SH-SY5Y (cell line): ENCODE results near the gene MRGPRE.

Experiments used
- GATA2 ChIP-seq: IDR thresholded peaks from 2 replicates; pipeline ENCODE4 v1.6.1; 2011; ENCODE audit warnings: mild to moderate bottlenecking, low read depth, low read length
- GATA3 ChIP-seq: IDR thresholded peaks from 2 replicates; pipeline ENCODE4 v1.6.1; 2011; ENCODE audit warnings: low read depth, mild to moderate bottlenecking, low read length, moderate library complexity

The MRGPRE gene

DNA sequence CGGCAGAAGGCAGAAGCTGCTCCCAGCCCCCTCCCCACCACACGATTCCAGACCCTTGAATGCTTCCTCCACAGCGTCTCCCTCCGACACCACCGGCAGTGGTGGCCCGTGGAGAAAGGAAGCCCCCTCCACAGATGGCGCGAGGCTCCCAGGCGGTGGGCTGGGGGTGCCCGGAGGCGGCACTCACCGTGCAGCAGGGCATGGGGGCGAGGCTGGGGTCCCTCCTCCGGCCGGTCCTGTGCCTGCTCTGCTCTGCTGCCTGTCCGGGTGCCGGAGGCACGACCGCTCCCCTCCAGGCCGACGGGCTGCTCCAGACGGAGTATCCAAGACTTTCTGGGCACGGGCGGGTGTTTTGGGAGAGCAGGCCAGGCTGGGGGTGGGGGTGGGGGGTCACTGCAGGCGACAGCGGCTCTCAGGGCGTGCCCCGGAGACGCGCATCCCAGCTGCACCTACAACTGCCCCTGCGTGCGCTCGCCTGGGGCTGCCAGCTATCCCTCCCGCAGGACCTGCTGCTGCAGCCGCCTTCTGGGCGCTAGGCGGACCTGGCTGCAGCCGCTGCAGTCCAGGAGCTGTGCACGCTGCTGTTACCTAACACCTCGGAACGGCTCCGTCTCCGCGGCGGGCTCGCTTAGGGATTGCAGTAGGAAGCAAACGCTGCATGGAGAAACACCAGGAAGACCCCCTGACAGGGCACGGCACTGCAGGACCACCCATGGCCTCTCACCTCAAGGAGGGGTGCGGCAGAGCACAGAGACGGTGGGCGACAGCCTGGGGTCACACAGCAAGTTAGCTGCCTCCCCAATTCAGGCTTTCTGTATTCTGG lies 28.8 kb downstream of the MRGPRE start:
- TF ChIP-seq GATA3 (no peak), GATA2 (no peak)

DNA sequence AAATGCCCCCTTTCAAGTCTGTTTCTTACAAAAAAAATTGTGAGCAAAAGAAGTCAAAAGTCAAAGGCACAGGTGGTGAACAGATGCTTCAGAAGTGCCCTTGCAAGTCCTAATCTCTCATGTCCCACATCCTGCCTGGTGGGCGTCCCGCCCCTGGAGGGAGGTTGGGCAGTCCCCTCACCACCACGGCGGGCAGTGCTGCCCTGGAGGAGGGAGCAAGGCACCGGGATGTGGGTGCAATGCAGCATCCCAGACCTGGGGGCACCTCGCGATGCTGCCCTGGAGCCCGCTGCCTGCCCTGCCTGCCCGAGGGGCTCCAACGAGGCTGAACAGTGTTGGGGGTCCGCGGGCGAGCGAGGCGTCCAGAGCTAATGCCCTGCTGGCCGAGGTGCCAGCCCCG lies 29.5 kb downstream of the MRGPRE start:
- TF ChIP-seq GATA2, result no peak
- no peak for TF ChIP-seq GATA3

DNA sequence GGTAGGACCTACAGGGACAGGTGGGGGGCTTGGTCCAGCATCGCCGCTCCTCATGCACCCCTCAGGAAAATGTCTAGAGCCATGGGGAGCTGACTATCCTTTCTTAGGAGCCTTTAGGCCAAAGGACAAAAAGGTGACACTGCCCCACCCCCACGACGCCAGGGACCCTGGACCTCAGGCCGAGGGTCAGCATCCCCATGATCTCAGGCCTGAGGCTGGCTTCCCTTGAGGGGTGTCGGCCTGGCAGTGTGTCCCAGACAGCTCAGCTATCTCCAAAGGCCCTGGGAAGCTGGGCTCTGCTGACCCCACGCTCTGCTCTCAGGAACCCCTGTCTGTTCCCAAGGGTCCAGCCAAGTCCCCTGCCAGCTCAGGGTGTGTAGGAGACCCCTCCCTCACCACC lies 29.9 kb downstream of the MRGPRE start:
- no peak for TF ChIP-seq GATA3

DNA sequence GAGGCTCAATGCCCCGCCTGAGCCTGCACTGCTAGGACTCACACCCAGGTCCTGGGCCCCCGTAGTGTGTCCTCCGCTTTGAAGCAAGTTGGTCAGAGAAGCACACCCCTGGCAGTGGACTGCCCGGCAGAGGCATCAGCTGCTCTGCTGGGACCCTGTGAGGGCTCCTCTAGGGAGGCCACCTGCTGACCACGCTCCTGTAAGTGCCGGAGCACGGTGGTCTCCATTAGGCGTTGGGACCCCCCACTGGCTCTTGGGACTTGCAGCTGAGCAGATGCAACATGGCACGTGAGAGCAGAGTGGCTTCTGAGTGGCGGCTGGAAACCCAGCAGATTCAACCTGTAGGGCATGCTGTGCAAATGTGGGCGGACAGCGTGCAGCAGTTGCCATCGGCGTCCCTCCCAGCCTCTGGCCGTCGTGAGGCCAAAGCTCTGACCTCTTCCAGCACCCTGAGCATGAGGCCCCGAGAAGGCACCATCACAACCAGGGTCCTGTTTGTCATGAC lies 30.5 kb downstream of the MRGPRE start:
- TF ChIP-seq GATA2 (no peak), GATA3 (no peak)

DNA sequence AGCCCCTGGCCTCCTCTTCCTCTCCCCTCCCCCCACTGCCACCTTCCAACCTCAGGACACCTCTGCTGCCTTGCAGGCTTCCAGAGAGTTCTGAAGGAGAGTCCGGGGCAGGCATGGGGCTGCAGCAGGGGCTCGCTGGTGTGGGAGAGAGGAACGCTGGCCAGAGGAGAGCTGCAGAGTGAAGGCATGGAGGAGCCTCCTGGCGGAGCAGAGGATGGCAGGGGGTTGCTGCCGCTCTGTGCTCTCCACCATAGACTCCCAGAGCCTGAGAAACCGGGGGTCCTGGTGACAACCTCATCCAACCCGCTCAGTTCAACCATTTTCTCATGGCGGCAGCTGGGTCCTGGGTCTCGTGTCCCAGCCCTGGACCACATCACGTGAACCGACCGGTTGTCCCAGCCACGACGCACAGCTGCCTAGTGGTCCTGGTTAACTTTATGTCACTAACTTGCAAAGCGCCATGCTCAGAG lies 31.1 kb downstream of the MRGPRE start:
- TF ChIP-seq GATA2 (no peak), GATA3 (no peak)

DNA sequence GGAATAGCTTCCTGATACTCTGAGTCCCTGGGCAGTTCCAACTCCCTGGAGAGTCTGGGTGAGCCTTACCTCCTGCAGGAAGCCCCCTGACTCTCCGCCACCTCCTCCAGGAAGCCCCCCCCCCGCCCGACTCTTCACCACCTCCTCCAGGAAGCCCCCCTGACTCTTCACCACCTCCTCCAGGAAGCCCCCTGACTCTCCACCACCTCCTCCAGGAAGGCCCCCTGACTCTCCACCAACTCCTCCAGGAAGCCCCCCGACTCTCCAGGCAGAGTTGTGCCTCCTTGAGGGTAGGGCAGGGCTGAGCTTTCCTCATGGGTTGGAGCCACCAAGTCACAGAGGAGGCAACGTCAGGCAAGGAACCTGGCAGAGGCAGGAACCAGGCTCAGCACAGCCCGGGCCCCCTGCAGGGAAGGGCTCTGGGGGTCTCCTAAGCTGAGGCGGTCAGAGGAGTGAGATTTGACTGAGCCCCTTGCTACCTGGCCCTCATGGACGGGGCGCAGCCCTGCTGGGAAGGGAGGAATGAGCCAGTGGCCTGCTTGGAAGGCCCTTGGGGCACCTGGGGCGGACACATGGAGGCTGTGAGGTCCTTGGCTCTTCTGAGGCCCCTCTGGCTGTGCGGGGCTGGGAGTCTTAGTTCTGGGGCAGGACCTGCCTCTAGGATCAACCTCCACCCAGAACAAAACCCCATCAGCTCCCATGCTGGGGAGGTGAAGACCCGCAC lies 31.7 kb downstream of the MRGPRE start:
- TF ChIP-seq GATA3 (no peak), GATA2 (no peak)

DNA sequence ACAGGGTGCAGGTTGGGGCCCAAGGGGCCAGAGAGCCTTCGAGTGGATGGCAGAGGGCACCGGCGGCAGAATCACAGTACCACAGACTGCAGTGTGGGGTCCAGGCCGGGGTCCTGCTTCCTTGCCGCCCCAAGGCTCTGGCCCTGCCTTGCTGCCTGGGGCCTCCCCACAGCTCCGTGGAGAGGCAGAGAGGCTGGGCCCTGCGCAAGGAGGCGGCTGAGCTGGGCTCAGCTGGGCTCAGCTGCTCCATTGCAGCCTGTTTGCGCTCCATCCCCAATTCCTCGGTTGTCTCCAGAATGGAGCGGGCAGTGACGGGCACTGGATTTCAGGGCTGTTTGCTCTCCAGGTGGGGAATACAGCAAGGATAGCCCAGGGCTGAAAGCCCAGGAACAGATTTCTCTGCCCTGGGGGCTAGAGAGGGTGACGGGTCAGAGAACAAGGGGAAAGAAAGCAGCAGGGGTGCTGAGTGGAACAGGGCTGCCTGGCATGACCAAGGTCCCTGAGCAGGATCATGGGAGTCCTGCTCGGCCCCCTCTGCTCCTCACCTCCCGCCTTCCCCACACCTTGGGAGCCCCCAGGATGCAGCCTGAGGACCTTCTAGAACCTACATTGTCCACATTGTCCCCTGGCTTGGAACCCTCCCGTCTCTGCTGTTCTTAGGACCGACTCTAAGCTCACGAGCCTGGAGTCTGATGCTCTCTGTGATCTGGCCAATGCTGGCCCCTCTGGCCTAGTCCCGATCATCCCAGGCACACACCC lies 32.5 kb downstream of the MRGPRE start:
- TF ChIP-seq GATA2, result no peak
- no peak for TF ChIP-seq GATA3

DNA sequence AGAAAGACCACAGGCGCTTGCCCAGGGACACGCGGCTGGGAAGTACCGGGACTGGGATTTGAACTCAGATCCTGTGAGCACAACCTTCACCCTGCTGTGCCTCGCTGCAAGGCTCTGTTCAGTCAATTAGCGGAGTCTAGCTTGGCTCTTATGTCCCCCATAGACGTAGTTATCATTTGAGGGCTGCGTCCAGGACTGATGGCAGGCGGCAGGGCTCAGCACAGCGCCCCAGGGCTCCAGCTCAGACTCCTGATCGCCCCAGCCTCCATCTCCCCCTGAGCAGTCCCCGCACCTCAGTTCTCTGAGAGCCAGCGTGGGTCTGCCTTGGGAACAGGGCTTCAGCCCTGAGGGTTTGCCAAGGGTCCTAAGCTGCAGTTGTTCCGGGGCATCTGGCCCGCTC lies 33.4 kb downstream of the MRGPRE start:
- TF ChIP-seq GATA2 (no peak), GATA3 (no peak)

DNA sequence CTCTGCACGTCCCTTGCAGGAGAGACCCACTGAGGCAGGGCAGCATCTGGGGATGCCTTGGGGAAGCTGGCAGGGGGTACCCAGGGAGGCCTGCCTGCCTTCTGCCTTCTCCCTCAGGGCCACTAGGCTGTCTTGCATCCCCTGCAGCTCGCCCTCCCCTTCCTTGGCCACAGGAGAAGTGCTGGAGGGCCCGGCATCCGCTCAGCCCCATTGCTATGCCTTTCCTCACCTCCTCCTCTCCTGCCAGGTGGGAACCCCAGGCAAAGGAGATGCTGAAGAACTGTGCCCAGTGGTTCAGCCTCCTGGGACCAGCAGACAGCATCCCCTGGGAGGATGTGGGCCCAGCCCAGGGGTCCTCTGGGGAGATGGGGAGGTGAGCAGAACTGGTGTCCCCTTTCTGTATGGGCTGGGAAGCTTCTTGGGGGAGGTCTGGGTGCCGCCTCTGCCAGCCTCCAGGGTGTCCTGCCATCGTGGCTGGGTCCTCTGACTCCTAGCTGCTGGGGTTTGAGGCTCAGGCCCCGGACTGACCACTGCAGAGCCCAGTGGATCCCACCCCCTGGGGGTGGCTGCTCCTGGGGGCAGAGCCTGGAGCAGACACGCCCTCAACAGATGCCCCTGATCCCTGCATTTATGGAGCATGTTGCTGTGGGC lies 34.2 kb downstream of the MRGPRE start:
- TF ChIP-seq GATA2, result no peak
- TF ChIP-seq GATA3, result no peak

DNA sequence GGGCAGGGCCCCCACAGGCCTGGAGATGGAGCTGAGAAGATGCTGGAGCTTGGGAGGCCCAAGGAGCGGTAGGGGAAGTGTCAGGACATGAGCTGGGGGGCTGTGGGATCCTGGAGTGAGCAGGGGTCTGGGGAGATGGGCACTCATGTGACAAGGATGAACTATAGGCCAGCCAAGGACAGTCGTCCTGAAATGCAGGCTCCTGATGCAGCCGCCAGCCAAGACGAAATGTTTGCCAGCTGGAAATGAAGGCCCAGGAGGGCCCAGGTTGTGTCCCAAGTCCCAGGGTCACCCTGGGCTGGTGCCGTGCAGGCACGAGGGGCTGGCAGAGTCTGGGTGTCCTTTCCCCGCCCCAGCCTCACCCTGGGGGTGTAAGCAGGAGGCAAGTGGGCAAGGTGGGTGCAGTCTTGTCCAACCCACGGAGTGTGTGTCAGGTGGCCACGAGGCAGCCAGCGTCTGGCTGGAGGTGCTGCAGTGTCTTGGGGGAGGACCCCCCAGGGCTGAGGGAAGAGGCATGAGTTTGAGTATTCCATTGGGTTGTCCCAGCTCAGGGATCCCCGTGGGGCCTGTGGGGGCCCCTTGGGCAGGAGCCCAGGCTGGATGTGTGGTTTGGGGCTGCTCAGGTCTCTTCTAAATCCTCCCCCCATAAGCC lies 35.0 kb downstream of the MRGPRE start:
- TF ChIP-seq GATA2 (no peak), GATA3 (no peak)

DNA sequence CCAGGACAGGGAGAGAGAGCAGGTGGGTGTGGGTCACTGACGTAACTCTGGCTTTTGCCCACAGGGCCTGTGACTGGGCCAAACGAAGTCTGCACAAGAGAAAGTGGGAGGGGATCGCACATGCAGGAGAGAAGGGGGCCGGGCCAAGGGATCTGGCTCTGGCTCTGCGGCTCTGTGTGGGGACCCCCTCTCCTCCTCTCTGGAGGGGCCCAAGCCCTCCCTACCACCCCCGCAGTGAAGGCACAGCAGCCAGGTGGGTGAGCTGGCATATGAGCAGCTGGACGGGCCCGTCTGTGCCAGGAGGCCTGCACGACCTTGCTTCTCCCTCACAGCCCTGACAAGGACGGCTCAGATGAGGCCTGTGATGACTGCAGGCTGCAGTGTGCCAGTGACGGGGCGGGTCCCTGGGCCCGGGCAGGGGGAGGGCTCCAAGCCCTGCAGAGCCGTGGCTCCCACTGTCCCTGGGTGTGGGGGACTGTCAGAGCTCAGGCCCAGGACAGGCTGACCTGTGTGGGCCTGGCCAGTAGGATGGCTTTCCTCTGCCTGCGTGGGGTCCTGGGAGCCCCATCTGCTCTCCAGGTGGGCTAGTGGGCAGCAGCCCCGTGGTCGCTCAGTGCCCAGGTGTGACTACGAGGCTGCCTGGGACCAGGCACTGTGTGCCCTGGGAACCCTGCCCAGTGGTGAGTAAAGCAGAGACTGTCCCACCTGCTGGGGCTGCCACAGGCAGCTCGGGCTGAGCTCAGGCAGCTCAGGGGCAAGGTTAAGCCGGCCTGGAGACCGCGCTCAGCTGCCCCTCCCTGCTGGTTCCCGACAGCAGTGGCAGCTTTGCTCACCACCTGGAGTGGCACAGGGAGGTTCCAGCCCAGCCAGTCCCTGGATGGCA lies 35.8 kb downstream of the MRGPRE start:
- no peak for TF ChIP-seq GATA3
- no peak for TF ChIP-seq GATA2

DNA sequence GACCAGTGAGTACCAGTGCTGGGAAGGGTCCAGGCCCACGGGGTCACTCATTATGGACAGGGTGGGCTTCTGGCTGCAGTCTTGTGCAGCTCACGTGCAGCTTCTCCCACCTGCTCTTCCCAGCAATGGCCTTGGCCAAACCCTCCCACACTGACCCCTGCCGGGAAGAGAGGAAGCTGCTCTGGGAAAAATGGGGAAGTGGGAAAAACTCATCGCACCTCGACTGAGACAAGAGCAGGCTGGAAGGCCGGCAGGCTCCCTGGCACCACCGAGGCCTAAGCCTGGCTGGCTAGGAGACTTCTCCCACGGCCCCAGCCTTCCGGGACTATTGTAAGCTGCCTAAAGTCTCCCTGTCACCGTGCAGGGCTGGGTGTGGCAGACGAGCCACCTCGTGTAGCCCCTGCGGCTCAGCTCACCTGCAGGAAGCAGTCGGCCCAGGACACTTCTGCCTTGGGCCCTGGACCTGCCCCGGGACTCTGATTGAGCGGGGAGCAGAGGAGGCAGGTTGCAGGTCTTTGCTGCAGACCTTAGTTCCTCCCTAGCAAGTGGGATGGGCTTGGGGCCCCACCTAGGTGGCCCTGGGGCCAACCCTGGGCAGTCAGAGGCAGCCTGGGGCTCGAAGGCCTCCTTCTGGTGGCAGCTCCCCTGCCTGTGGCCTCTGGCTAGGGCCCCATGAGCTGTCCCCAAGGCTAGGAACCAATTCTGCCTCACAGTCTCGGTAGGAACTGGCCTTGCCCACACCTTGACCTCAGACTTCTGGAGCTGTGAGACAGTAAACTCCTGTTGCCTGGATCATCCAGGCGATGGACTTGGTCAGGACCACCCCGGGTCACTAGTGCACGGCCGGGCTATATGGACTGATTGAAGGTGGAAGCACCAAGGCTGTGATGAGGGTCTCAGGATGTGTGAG lies 36.7 kb downstream of the MRGPRE start:
- TF ChIP-seq GATA2, result no peak
- no peak for TF ChIP-seq GATA3
